OCI-LY1 (cell line): ENCODE data around the gene MYO15A.

Experiments
- H2AFZ ChIP-seq: fragments of 200-600 bp; sonication (generic), shearing (Covaris generic); 2 replicates; pipeline ENCODE4 v1.6.0; 2014; ENCODE audit warnings: antibody characterized with exemption, mild to moderate bottlenecking, low read length
- H3F3A ChIP-seq: fragments of 200-600 bp; sonication (generic), shearing (Covaris generic); 2 replicates; pipeline ENCODE4 v1.6.0; 2014; ENCODE audit warnings: mild to moderate bottlenecking, antibody characterized with exemption, low read length, moderate library complexity; ENCODE audit not compliant: insufficient read depth
- H3K27ac ChIP-seq: fragments of 200-600 bp; sonication (generic); 2 replicates; pipeline ENCODE4 v1.5.1; 2014; ENCODE audit warnings: low read length, mixed run types, mild to moderate bottlenecking, low read depth; ENCODE audit not compliant: poor library complexity, severe bottlenecking
- H3K27me3 ChIP-seq: fragments of 200-600 bp; sonication (generic); 2 replicates; pipeline ENCODE4 v1.6.0; 2014; ENCODE audit warnings: antibody characterized with exemption, mild to moderate bottlenecking, low read length, moderate library complexity; ENCODE audit not compliant: insufficient read depth
- H3K36me3 ChIP-seq: fragments of 200-600 bp; sonication (generic); 2 replicates; pipeline ENCODE4 v1.6.1; 2014; ENCODE audit warnings: mild to moderate bottlenecking, antibody characterized with exemption, low read length, moderate library complexity, mixed read lengths; ENCODE audit not compliant: insufficient read depth
- H3K4me1 ChIP-seq: fragments of 200-600 bp; sonication (generic); 2 replicates; pipeline ENCODE4 v1.5.1; 2014; ENCODE audit warnings: mild to moderate bottlenecking, low read length, moderate library complexity; ENCODE audit not compliant: insufficient read depth, severe bottlenecking
- H3K4me2 ChIP-seq: fragments of 200-600 bp; sonication (generic), shearing (Covaris generic); 2 replicates; pipeline ENCODE4 v1.6.1; 2014; ENCODE audit warnings: low read length
- H3K4me3 ChIP-seq: fragments of 200-600 bp; sonication (generic); 2 replicates; pipeline ENCODE4 v1.5.1; 2014; ENCODE audit warnings: low read length, low read depth, mild to moderate bottlenecking, mixed read lengths; ENCODE audit not compliant: poor library complexity, severe bottlenecking
- H3K79me2 ChIP-seq: fragments of 200-600 bp; shearing (Covaris generic); 2 replicates; pipeline ENCODE4 v1.6.1; 2016; ENCODE audit warnings: mixed run types, low read length, mixed read lengths; ENCODE audit not compliant: insufficient read depth
- H3K9ac ChIP-seq: fragments of 200-600 bp; sonication (generic), shearing (Covaris generic); 2 replicates; pipeline ENCODE4 v1.6.1; 2014; ENCODE audit warnings: mild to moderate bottlenecking, low read length, mixed read lengths
- H3K9me2 ChIP-seq: fragments of 200-600 bp; sonication (generic), shearing (Covaris generic); 2 replicates; pipeline ENCODE4 v1.6.1; 2014; ENCODE audit warnings: low read depth, mild to moderate bottlenecking, low read length, mixed read lengths
- H3K9me3 ChIP-seq: fragments of 200-600 bp; shearing (Covaris generic); 2 replicates; pipeline ENCODE4 v1.6.1; 2014; ENCODE audit warnings: low read length, mixed read lengths
- H4K20me1 ChIP-seq: fragments of 200-600 bp; sonication (generic), shearing (Covaris generic); 2 replicates; pipeline ENCODE4 v1.6.0; 2016; ENCODE audit warnings: mild to moderate bottlenecking, low read length; ENCODE audit not compliant: insufficient read depth
- CTCF ChIP-seq: fragments of 200-600 bp; sonication (generic), shearing (Covaris generic); IDR thresholded peaks from 2 replicates; pipeline ENCODE4 v1.5.1; 2017; ENCODE audit warnings: mild to moderate bottlenecking, antibody characterized with exemption, low read length, moderate library complexity, mixed read lengths
- EZH2 ChIP-seq: fragments of 200-600 bp; sonication (generic), shearing (Covaris generic); IDR thresholded peaks from 2 replicates; pipeline ENCODE4 v1.8.0; 2017; ENCODE audit warnings: borderline replicate concordance, mixed run types, mild to moderate bottlenecking, antibody characterized with exemption, low read length, moderate library complexity, mixed read lengths

Gene MYO15A

GRCh38 chr17:18117982-18118975 is 9.7 kb downstream of the MYO15A start:
- Histone ChIP-seq H3K27ac (no peak overlapping the region), H3K4me2 (no peak overlapping the region), H3K9me3 (no peaks in the 10 kb centered on the region), H3K9ac (no peak overlapping the region), H4K20me1 (no peaks in the 10 kb centered on the region), H3K27me3 (no peaks in the 10 kb centered on the region), H3F3A (no peaks in the 10 kb centered on the region), H3K4me1 (no peaks in the 10 kb centered on the region), H2AFZ (no peak overlapping the region), H3K36me3 (no peaks in the 10 kb centered on the region), H3K9me2 (no peaks in the 10 kb centered on the region), H3K4me3 (no peak overlapping the region), H3K79me2 (no peaks in the 10 kb centered on the region)
- no peak for TF ChIP-seq EZH2
- no peak for TF ChIP-seq CTCF

GRCh38 chr17:18119166-18119745 is 10.7 kb downstream of the MYO15A start:
- Histone ChIP-seq H3K27me3 (no peaks in the 10 kb centered on the region; the same call in 1 of the 2 replicates), H3K36me3 (no peaks in the 10 kb centered on the region), H4K20me1 (no peaks in the 10 kb centered on the region), H3K4me3 (no peak overlapping the region), H3F3A (no peaks in the 10 kb centered on the region), H3K9me3 (no peaks in the 10 kb centered on the region), H3K9ac (no peak overlapping the region), H3K4me1 (no peaks in the 10 kb centered on the region), H3K27ac (no peak overlapping the region), H3K79me2 (no peaks in the 10 kb centered on the region), H2AFZ (no peak overlapping the region), H3K4me2 (no peak overlapping the region), H3K9me2 (no peaks in the 10 kb centered on the region)
- TF ChIP-seq EZH2 = no peak
- TF ChIP-seq CTCF = no peak

- H3K27ac ChIP-seq = no peak overlapping the region
- no peaks in the 10 kb centered on the region for H3K79me2 ChIP-seq
- H3K9me2 ChIP-seq = no peaks in the 10 kb centered on the region
- H3K27me3 ChIP-seq = no peaks in the 10 kb centered on the region; the same call in 1 of the 2 replicates
- H3K4me1 ChIP-seq = no peaks in the 10 kb centered on the region
- TF ChIP-seq EZH2 (no peak), CTCF (no peak)
- H2AFZ ChIP-seq = no peak overlapping the region
- H3K9me3 ChIP-seq = no peaks in the 10 kb centered on the region
- H3K36me3 ChIP-seq = no peaks in the 10 kb centered on the region
- H3K4me2 ChIP-seq = no peak overlapping the region
- H4K20me1 ChIP-seq = no peaks in the 10 kb centered on the region
- H3F3A ChIP-seq = no peaks in the 10 kb centered on the region
- H3K4me3 ChIP-seq = no peak overlapping the region
- H3K9ac ChIP-seq = no peak overlapping the region
These were observed 11.4 kb downstream of the MYO15A start for GRCh38 chr17:18119938-18120337.
